AG10803 (cell line): ENCODE results near the gene LIAS.
A peak's percentile ranks its signal among the peaks of the same experiment; 100 is the strongest.
"Not testable (repeated sequence)": the region's sequence is repeated elsewhere in the genome, so short reads cannot be mapped to it uniquely, and the experiment has no call there.

Experiments used
- DNase-seq: peaks from one replicate; pipeline ENCODE4 v3.0.0; 2010; ENCODE audit warnings: low read depth
- H3K4me3 ChIP-seq: 2 replicates; pipeline ENCODE4 v1.5.1; 2011; ENCODE audit warnings: mild to moderate bottlenecking, low read length, control low read depth
- TF ChIP-seq, protein P1 (sequence below): conservative IDR thresholded peaks from 2 replicates; pipeline ENCODE4 v1.5.1; 2011; ENCODE audit warnings: mild to moderate bottlenecking, low read length, control low read depth, inconsistent platforms

LIAS gene

DNA sequence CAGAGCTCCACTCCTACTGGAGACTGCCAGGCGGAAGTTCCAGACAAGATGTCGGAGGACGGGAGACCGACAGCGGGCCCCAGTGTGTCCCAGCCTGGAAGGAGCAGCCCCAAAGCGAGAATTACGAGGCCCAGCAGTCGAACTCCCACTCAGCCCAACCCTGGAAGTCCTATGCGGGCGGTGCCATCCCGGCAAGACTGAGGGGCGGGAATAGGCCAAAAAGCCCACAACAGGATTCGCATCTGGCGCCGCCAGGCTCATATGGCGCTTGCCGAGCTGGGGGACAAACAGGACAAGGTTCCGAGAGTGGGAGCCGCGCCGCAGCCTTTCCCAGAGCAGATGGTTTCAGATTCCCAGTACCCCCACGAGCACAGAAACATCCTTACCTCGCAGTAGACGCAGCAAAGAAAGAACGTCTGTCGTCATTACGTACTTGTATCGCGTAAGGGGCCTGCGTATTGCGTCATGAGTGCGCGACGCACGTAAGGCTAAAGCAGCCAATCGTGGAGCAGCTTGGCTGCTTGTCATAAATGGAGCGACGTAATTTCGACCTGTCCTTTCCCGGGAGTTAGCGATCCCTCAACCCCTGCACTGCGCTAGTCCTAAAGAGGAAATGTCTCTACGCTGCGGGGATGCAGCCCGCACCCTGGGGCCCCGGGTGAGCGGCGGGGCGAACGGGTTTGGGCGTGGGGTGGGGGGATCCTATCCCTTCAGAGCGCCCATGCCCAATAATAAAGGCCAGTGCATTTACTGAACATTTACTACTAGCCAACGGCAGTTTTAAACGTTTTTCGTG is at the start of gene LIAS, which contains the start of gene RPL9:
TSS of gene LIAS (plus strand) at position 552 of the 796 bp plus-strand sequence. CDS start at position 614, 62 bp downstream.
TSS of gene RPL9 (minus strand) at position 418 of the 796 bp plus-strand sequence. CDS start 483 bp downstream, outside the sequence.
- peak within 1 kb of the TSS; percentile 89 for H3K4me3 ChIP-seq
- TF ChIP-seq, protein P1, sequence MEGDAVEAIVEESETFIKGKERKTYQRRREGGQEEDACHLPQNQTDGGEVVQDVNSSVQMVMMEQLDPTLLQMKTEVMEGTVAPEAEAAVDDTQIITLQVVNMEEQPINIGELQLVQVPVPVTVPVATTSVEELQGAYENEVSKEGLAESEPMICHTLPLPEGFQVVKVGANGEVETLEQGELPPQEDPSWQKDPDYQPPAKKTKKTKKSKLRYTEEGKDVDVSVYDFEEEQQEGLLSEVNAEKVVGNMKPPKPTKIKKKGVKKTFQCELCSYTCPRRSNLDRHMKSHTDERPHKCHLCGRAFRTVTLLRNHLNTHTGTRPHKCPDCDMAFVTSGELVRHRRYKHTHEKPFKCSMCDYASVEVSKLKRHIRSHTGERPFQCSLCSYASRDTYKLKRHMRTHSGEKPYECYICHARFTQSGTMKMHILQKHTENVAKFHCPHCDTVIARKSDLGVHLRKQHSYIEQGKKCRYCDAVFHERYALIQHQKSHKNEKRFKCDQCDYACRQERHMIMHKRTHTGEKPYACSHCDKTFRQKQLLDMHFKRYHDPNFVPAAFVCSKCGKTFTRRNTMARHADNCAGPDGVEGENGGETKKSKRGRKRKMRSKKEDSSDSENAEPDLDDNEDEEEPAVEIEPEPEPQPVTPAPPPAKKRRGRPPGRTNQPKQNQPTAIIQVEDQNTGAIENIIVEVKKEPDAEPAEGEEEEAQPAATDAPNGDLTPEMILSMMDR: no peak
- DNase-seq: peak; percentile 100

DNA sequence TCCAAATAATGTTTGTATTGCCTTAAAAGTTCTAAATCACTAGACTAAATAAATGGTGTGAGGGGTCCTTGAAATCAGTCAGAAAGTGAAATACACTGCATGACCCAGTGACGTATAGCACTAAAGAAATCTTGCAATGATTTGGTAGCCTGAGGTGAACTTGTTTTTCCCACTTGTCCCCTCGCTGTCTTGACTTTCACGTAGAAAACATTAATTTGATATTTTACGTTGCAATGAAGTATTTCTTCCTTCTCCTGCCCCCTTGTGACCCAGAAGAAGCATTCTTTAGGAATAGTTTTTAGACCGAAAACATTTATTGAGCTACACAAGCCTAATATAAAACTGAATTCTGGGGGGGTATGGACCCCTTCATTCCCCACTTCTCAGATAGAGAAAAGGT is 48.4 kb upstream of the LIAS start:
- DNase-seq: peak; percentile 2
- H3K4me3 ChIP-seq: no peak overlapping the region
- TF ChIP-seq, protein P1: peak; percentile 38

DNA sequence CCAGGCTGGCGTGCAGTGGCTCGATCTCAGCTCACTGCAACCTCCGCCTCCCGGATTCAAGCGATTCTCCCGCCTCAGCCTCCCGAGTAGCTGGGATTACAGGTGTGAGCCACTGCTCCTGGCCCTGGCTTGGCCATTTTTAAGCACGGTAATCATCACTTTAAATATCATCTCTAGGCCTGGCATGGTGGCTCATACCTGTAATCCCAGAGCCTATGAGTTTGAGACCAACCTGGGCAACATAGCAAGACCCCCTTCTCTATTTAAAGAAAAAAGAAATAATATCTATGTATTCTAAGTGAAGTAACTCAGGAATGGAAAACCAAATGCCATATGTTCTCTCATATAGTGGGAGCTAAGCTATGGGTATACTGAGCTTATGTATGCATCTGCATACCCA is 47.3 kb upstream of the LIAS start:
- not testable (repeated sequence) for DNase-seq, H3K4me3 ChIP-seq

DNA sequence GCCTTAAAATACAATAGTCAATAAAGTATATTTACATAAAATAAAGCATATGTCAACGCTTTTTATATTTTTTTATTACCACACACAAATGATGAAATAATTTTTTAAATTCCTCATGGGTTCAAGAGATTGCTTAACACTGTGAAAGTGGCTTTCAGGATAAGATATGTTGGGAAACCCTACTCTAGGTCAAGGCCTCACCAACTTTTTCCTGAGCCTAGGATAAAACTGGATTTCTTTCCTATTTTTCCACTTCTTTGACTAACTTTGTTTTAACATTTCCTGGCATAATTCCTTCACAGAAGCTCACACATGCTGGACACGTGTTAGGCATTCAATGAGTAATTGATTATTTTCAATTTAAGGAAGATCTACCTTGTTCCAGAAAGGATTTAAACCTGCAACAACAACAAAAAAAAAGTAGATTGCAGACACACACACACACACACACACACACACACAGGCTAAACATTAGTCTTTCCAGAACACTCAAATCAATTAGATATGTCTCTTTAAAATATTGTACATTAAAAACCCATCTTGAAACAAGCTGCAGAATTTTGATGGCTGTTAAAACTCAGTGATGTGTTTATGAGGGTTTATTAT is 43.1 kb upstream of the LIAS start:
- peak; percentile 38 for DNase-seq
- H3K4me3 ChIP-seq: no peak overlapping the region
- TF ChIP-seq, protein P1: no peak

DNA sequence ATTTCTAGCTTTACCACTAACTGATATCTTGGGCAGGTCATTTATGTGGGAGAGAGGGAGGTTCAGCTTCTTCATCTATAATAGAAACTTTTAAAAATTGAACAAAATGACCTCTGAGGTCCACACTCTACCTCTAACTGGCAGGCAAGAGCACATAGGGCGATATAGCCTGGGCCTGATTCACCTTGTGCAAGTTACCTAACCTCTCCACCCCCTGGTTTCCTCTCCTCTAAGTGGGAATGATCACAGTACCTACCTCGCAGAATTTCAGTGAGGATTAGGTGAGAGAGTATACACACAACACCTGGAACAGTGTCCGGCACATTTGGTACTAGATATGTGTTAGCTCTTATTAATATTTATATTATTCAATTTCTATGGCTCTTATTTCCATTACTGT is 36.6 kb upstream of the LIAS start:
- TF ChIP-seq, protein P1: no peak
- no peak for DNase-seq
- no peak overlapping the region for H3K4me3 ChIP-seq

DNA sequence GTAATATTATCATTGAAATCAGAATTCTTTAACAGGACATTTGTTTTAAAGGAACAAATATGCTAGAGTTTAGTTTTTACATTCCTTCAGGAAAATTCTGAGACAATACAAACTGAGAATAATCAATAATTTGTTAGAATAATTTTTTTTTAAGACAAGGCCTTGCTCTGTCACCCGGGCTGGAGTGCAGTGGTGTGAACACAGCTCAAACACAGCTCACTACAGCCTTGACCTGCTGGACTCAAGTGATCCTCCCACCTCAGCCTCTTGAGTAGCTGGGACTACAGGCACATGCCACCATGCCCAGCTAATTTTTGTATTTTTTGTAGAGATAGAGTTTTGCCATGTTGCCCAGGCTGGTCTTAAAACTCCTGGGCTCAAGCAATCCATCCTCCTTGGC is 33.6 kb upstream of the LIAS start:
- not testable (repeated sequence) for DNase-seq, H3K4me3 ChIP-seq

DNA sequence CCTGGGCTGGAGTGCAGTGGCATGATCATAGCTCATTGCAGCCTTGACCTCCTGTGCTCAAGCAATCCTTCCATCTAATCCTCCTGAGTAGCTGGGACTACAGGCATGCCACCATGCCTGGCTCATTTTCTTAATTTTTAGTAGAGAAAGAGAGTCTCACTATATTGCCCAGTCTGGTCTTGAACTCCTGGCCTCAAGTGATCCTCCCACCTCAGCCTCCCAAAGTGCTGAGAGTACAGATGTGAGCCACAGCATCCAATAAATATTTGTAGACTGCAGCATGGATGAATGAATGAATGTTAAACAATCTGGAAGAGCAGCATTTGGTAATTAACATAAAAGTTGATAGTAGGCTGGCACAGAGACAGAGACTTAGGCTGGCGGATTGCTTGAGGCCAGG is 32.1 kb upstream of the LIAS start:
- TF ChIP-seq, protein P1: no peak
- H3K4me3 ChIP-seq: no peak overlapping the region
- DNase-seq: no peak

DNA sequence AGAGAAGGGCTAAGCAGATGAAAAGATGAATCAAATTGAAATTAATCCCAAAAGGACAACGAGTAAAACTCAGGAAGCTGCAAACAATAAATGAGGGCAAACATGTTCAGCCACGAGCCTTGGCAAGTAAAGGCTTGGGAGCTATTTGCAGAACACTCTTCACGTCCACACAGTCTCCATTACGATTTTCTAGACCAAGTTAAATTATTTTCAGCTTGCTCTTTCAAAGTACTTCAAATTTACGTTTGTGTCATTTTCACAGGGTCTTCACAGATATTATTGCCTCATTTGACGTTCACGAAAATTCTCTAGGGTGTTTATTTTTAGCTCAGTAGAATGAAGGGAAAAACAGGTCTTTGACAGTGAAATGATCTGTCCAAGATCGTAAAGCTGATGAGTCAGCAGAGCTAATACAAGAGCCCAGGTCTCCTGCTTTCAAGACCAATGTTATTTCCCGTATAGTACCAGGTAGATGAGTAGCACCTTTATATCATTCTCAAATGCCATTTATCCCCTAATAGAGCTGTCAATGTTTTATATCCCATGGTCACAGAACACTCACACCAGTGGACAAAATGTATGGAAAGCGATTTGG is 31.2 kb upstream of the LIAS start:
- DNase-seq: no peak
- H3K4me3 ChIP-seq: no peak overlapping the region
- TF ChIP-seq, protein P1: no peak
